Gastrocnemius medialis (tissue), 4 donors: ENCODE data around the gene SLC1A2. TPM values are rescaled to one million over a fixed set of nuclear protein-coding genes. Genes with fewer than 3 reads are reported as not detected.
A peak's percentile ranks its signal among the peaks of the same experiment; 100 is the strongest.

Experiments
- ATAC-seq, 2 donors: fragments of 150-250 bp; one replicate each; pipeline ENCODE4 v1.9.1; 2016
- DNase-seq, 2 donors: peaks; one replicate each; pipeline ENCODE4 v3.0.0-alpha.2; 2019
- H3K27ac ChIP-seq, 4 donors: fragments of 200-600 bp; sonication (generic); 1 replicate in 1 of 4; 2 replicates in 3 of 4; pipeline ENCODE4 v1.5.1; 2016 to 2018; ENCODE audit warnings: mild to moderate bottlenecking in 2 of 4, moderate library complexity in 1 of 4
- H3K27me3 ChIP-seq, 3 donors: fragments of 200-600 bp; sonication (generic) in 2 of 3; 1 replicate in 1 of 3; 2 replicates in 2 of 3; pipeline versions ENCODE4 v1.5.1 to v1.6.0; 2016 to 2019; ENCODE audit warnings: mild to moderate bottlenecking in 1 of 3, moderate library complexity in 1 of 3
- H3K36me3 ChIP-seq, 2 donors: fragments of 200-600 bp; sonication (generic) in 1 of 2; one replicate each; pipeline ENCODE4 v1.5.1; 2017 to 2018
- H3K4me1 ChIP-seq, 2 donors: fragments of 200-600 bp; sonication (generic) in 1 of 2; one replicate each; pipeline ENCODE4 v1.5.1; 2016 to 2017; ENCODE audit warnings: mild to moderate bottlenecking in 2 of 2
- H3K4me3 ChIP-seq, 4 donors: fragments of 200-600 bp; sonication (generic) in 3 of 4; 1 replicate in 1 of 4; 2 replicates in 3 of 4; pipeline ENCODE4 v1.5.1; 2016 to 2019; ENCODE audit warnings: mild to moderate bottlenecking in 2 of 4
- H3K9me3 ChIP-seq, 3 donors: fragments of 200-600 bp; sonication (generic) in 2 of 3; 1 replicate in 1 of 3; 2 replicates in 2 of 3; pipeline ENCODE4 v1.5.1; 2016 to 2019
- CTCF ChIP-seq, 5 experiments: fragments of 450-650 bp in 3 of 5; fragments of 200-600 bp in 2 of 5; sonication (generic) in 2 of 5; IDR thresholded peaks in 4 of 5; conservative IDR thresholded peaks in 1 of 5; 1 replicate in 4 of 5; 2 replicates in 1 of 5; pipeline ENCODE4 v1.5.1; 2016 to 2019; ENCODE audit warnings: antibody characterized with exemption in 5 of 5, mild to moderate bottlenecking in 3 of 5, moderate library complexity in 3 of 5
- POLR2A ChIP-seq, 2 donors: fragments of 450-650 bp; IDR thresholded peaks; one replicate each; pipeline ENCODE4 v1.6.1; 2017; ENCODE audit warnings: antibody characterized with exemption in 2 of 2, mild to moderate bottlenecking in 2 of 2, moderate library complexity in 2 of 2
- in situ Hi-C, 4 donors: fragments of 200-750 bp; cut with MboI; loops; one replicate each; pipeline versions ENCODE4 v1.15.0 to v1.8.0; 2017; ENCODE audit warnings: low sequenced_read_pairs in 4 of 4
- intact Hi-C: fragments of 100-400 bp; cut with DNase I; formaldehyde crosslinking; loops from one replicate; pipeline ENCODE4 v1.15.1; 2023; ENCODE audit warnings: low total_unique reads
- total RNA-seq, 4 donors: library from RNA; depleted of rRNA; stranded (reverse); fragments of >200 nt; gene quantifications; one replicate each; pipeline versions ENCODE4 v1.1.0 to v1.2.3, GENCODE V29; 2016

The SLC1A2 gene
- total RNA-seq, 4 donors from 2014 or later = 0.15 to 1.1 (median 0.52) TPM

DNA sequence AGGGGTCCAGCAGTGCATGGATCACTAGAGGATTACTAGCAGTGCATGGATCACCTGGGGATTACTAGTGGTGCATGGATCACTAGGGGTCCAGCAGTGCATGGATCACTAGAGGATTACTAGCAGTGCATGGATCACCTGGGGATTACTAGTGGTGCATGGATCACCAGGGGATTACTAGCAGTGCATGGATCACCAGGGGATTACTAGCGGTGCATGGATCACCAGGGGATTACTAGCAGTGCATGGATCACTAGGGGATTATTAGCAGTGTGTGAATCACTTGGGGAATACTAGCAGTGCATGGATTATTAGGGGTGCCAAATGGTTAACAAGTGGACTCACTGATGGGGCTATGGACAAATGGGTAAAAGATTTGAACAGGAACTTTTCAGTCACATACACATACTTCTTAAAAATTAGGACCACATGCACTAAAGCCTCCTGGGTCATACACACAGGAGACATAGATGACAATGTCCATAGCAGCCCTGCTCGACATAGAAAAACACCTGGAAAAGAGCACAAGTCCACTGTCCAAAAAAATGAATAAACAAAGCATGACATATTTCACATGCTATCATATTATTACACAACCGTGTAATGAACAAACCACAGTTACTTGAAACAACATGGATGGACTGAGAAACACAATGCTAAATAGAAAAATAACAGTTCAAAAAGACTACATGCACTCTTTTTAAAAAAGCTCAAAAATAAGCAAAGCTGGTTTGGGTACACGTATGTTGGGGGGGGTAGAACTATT, 170.6 kb downstream of the SLC1A2 start:
- intact Hi-C loops (loop anchor here (10.0 kb wide), 1 partner anchor 116 kb away; no protein-coding TSS in a partner anchor), in situ Hi-C loops (loop anchor here in 1 of 4 donors (10.0 to 25.0 kb wide), 2 partner anchors 146 to 661 kb away; no protein-coding TSS in a partner anchor)
- H3K4me1 ChIP-seq = peaks cover 4 to 9% of the 10 kb centered on the region in 2 donors
- TF ChIP-seq CTCF (IDR thresholded peaks at IDR 0.05 in 4 of 5, conservative IDR thresholded peaks at IDR 0.05 in 1 of 5) (no peak), POLR2A (IDR thresholded peaks at IDR 0.05) (no peak)
- H3K36me3 ChIP-seq = no peaks in the 10 kb centered on the region
- ATAC-seq = no peak
- no peak for DNase-seq
- H3K4me3 ChIP-seq = no peak overlapping the region
- H3K9me3 ChIP-seq = no peaks in the 10 kb centered on the region
- no peak overlapping the region for H3K27ac ChIP-seq
- H3K27me3 ChIP-seq = no peaks in the 10 kb centered on the region

- intact Hi-C loops (loop anchor here (10.0 kb wide), 1 partner anchor 117 kb away; no protein-coding TSS in a partner anchor), in situ Hi-C loops (loop anchor here in 1 of 4 donors (10.0 to 25.0 kb wide), 2 partner anchors 147 to 661 kb away; no protein-coding TSS in a partner anchor)
- Histone ChIP-seq H3K27me3 (no peaks in the 10 kb centered on the region), H3K4me1 (peaks cover 4 to 9% of the 10 kb centered on the region in 2 donors), H3K27ac (no peak overlapping the region), H3K36me3 (no peaks in the 10 kb centered on the region), H3K9me3 (no peaks in the 10 kb centered on the region), H3K4me3 (no peak overlapping the region)
- no peak for ATAC-seq
- TF ChIP-seq POLR2A (IDR thresholded peaks at IDR 0.05) (no peak), CTCF (IDR thresholded peaks at IDR 0.05 in 4 of 5, conservative IDR thresholded peaks at IDR 0.05 in 1 of 5) (no peak)
- no peak for DNase-seq
These were observed 171.5 kb downstream of the SLC1A2 start for GRCh38 chr11:35247863-35248262.

- H3K36me3 ChIP-seq = no peaks in the 10 kb centered on the region
- peaks cover 4 to 9% of the 10 kb centered on the region in 2 donors for H3K4me1 ChIP-seq
- H3K4me3 ChIP-seq = no peak overlapping the region
- in situ Hi-C loops = loop anchor here in 1 of 4 donors (10.0 to 25.0 kb wide), 2 partner anchors 147 to 660 kb away; no protein-coding TSS in a partner anchor
- no peaks in the 10 kb centered on the region for H3K27me3 ChIP-seq
- TF ChIP-seq POLR2A (IDR thresholded peaks at IDR 0.05) (no peak), CTCF (IDR thresholded peaks at IDR 0.05 in 4 of 5, conservative IDR thresholded peaks at IDR 0.05 in 1 of 5) (no peak)
- no peaks in the 10 kb centered on the region for H3K9me3 ChIP-seq
- ATAC-seq = no peak
- intact Hi-C loops = loop anchor here (10.0 kb wide), 1 partner anchor 117 kb away; no protein-coding TSS in a partner anchor
- H3K27ac ChIP-seq = peak overlapping the region in 1 of 4 donors; percentile 59
- DNase-seq = peak in 1 of 2 donors; percentile 34
These were observed 171.9 kb downstream of the SLC1A2 start for GRCh38 chr11:35247428-35247827.

GRCh38 chr11:35246745-35247144, 172.6 kb downstream of the SLC1A2 start:
- Histone ChIP-seq H3K36me3 (no peaks in the 10 kb centered on the region), H3K27me3 (no peaks in the 10 kb centered on the region), H3K4me1 (peaks cover 4 to 9% of the 10 kb centered on the region in 2 donors), H3K9me3 (no peaks in the 10 kb centered on the region), H3K4me3 (no peak overlapping the region), H3K27ac (peak overlapping the region; percentile 11 to 59 (median 48))
- in situ Hi-C loops (loop anchor here in 1 of 4 donors (10.0 to 25.0 kb wide), 2 partner anchors 148 to 659 kb away; no protein-coding TSS in a partner anchor), intact Hi-C loops (loop anchor here (10.0 kb wide), 1 partner anchor 118 kb away; no protein-coding TSS in a partner anchor)
- TF ChIP-seq POLR2A (IDR thresholded peaks at IDR 0.05) (no peak), CTCF (IDR thresholded peaks at IDR 0.05 in 4 of 5, conservative IDR thresholded peaks at IDR 0.05 in 1 of 5) (no peak)
- ATAC-seq (peak; percentile 42 to 51), DNase-seq (no peak)
